Sigmoid colon (tissue), 7 donors: Measurements from ENCODE around the gene PDE4DIP. TPM values are rescaled to one million over a fixed set of nuclear protein-coding genes. Genes with fewer than 3 reads are reported as not detected.

Experiments
- polyA plus RNA-seq, 3 donors: library from polyadenylated mRNA; stranded (reverse); fragments of 200-250 nt; gene quantifications; one replicate each; pipeline ENCODE4 v1.2.3, GENCODE V29; 2013
- small RNA-seq, 3 donors: library from RNA; depleted of rRNA; stranded (forward); fragments of <200 nt; gene quantifications; one replicate each; pipeline ENCODE3, GENCODE V24; 2016
- total RNA-seq, 4 donors: library from RNA; depleted of rRNA; stranded (reverse); fragments of >200 nt; gene quantifications; one replicate each; pipeline ENCODE4 v1.1.0, GENCODE V29; 2016
- donor health status: healthy with polysubstance abuse.
- donor health status: Bipolar disorder and iron deficiency.
- donor health status: healthy.

Gene PDE4DIP
- total and polyA plus RNA-seq, 7 donors = 16.8 to 59.5 (median 29.0) TPM

Small RNAs within 50 kb of the gene (small RNA-seq; reads per million reads assigned to genes)
- gene RN7SKP88 (0 reads per million in 3 donors), gene RNU2-38P (0 reads per million in 3 donors)

Other genes starting within 250 kb of the PDE4DIP start
- gene NBPF14, start 248.4 kb upstream of the PDE4DIP start, total RNA-seq = 10 to 100 TPM; 10.2 to 28.2 (median 21.7) TPM
- 10 to 100 TPM; 12.0 to 13.3 (median 13.2) TPM for gene NBPF14, start 248.4 kb upstream of the PDE4DIP start, polyA plus RNA-seq
- 10 to 100 TPM in 2 of 4 donors, 1 to 10 TPM in 2; 3.0 to 16.3 (median 10.7) TPM for gene NUDT4B, start 95.7 kb upstream of the PDE4DIP start, total RNA-seq
- gene NUDT4B, start 95.7 kb upstream of the PDE4DIP start, polyA plus RNA-seq = 10 to 100 TPM in 1 of 3 donors, 1 to 10 TPM in 1, not detected in 1; 6.1 to 16.0 TPM